Hematopoietic multipotent progenitor cell (in vitro differentiated cells): Measurements from ENCODE around the gene KLK7. TPM values are rescaled to one million over a fixed set of nuclear protein-coding genes. Genes with fewer than 3 reads are reported as not detected.

Experiments used
- DNase-seq, 3 donors: peaks; one replicate each; pipeline ENCODE4 v3.0.0-alpha.2; 2011 to 2015; ENCODE audit warnings: low read depth in 2 of 3, low spot score in 2 of 3
- total RNA-seq: library from RNA; depleted of rRNA; stranded (reverse); fragments of >200 nt; gene quantifications from one replicate; pipeline ENCODE4 v1.2.3, GENCODE V29; 2012

KLK7 gene
- total RNA-seq, 1 donor, result not detected

GRCh38 chr19:50939596-50939995 lies 44.1 kb downstream of the KLK7 start:
- DNase-seq, result no peak

DNA sequence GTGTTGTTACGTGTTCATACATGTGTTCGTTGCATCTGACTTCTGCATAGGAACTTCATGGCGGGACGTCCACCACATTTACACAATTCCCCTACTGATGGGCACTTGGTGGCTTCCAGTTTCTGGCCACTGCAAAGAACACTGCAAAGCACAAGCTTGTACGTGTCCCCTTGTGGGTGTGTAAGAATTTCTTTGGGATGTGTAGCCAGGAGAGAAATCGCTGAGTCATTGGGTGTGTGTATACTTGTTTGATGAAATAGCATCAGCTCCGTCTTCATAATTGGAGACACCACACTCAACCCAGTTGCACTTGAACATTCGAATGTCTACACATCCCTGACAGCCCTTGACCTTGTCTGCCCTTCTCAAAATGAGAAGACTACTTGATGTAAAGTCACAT lies 50.1 kb downstream of the KLK7 start:
- no peak for DNase-seq

DNA sequence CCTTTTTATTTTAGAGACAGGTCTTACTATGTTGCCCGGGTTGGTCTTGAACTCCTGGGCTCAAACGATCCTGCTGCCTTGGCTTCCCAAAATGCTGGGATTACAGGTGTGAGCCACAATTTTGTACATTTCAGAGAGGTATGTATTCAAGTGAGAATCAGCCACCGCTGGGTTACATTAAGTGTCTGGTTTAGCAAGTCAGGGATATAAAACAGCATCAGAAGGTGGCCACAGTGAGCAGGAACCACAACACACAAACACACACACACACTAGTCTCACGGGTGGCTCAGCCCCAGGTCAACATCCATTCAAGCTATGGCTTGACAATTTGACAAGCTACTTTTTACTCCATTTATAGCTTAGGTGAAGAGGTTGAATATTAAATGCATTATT lies 51.0 kb downstream of the KLK7 start:
- DNase-seq, result no peak

GRCh38 chr19:50932018-50932689 lies 51.6 kb downstream of the KLK7 start:
- DNase-seq, result no peak

DNA sequence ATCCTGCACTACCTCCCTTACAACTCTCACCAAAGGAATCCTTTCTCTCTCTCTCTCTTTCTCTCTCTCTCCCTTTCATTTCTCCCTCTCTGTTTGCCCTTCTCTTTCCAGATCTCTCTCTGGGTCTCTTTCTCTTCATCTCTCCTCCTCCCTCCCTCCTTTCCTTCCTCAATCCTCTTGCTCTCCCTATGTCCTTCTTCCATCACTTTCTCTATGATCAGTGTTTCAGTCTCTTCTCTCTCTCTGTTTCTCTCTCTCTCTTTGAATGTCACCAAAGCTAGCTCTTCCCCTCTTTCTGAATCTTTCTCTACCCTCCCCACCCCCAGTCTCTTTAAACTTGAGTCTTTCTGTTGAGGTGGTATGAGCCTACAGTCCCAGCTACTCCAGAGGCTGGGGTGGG lies 52.7 kb downstream of the KLK7 start:
- no peak for DNase-seq

DNA sequence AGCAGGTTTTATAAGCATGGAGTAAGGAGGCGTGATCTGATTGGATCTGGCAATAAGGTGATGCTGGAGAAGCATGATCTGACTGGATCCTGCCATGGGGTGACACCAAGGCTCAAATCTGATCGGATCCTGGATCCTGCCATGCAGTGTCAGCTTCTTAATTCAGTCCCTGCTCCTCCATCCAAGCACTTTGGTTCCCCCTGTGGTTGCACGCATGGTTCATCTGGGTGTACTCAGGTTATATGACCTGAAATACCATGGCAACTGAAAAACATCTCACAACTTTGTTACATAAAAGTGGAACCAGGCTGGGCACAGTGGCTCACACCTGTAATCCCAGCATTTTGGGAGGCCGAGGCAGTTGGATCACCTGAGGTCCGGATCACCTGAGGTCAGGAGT lies 54.9 kb downstream of the KLK7 start:
- DNase-seq, result no peak

Other genes with a start within 250 kb of the KLK7 start
- gene GPR32, start 213.5 kb downstream of the KLK7 start, total RNA-seq, result 0.27 TPM
- gene ACP4, start 193.5 kb downstream of the KLK7 start, total RNA-seq, result not detected
- gene KLK1, start 160.1 kb downstream of the KLK7 start, total RNA-seq, result not detected
- gene KLK15, start 150.3 kb downstream of the KLK7 start, total RNA-seq, result not detected
- gene KLK3, start 129.0 kb downstream of the KLK7 start, total RNA-seq, result under 0.01 TPM
- not detected for gene KLK2, start 110.5 kb downstream of the KLK7 start, total RNA-seq
- not detected for gene KLK4, start 72.5 kb downstream of the KLK7 start, total RNA-seq
- not detected for gene KLK5, start 30.9 kb downstream of the KLK7 start, total RNA-seq
- gene KLK6, start 14.3 kb downstream of the KLK7 start, total RNA-seq, result not detected
- not detected for gene KLK8, start 17.7 kb upstream of the KLK7 start, total RNA-seq
- gene KLK10, start 35.8 kb upstream of the KLK7 start, total RNA-seq, result not detected
- not detected for gene KLK11, start 42.7 kb upstream of the KLK7 start, total RNA-seq
- not detected for gene KLK12, start 51.1 kb upstream of the KLK7 start, total RNA-seq
- not detected for gene KLK13, start 81.2 kb upstream of the KLK7 start, total RNA-seq
- gene KLK14, start 99.0 kb upstream of the KLK7 start, total RNA-seq, result not detected
- 9.2 TPM for gene CTU1, start 124.5 kb upstream of the KLK7 start, total RNA-seq
- gene SIGLEC9, start 141.0 kb upstream of the KLK7 start, total RNA-seq, result 0.27 TPM
- under 0.01 TPM for gene SIGLEC7, start 158.4 kb upstream of the KLK7 start, total RNA-seq
- 9.2 TPM for gene CD33, start 241.2 kb upstream of the KLK7 start, total RNA-seq